AG09309 (cell line): Measurements from ENCODE around the gene DENND2C.
A peak's percentile ranks its signal among the peaks of the same experiment; 100 is the strongest.

ENCODE experiments used
- DNase-seq: peaks from one replicate; pipeline ENCODE4 v3.0.0-alpha.2; 2010; ENCODE audit warnings: low read depth
- H3K4me3 ChIP-seq: 2 replicates; pipeline ENCODE4 v1.5.1; 2011; ENCODE audit warnings: mild to moderate bottlenecking, low read depth, low read length, moderate library complexity; ENCODE audit not compliant: control insufficient read depth
- CTCF ChIP-seq: IDR thresholded peaks from 2 replicates; pipeline ENCODE4 v1.5.1; 2011; ENCODE audit warnings: mild to moderate bottlenecking, low read depth, low read length, inconsistent platforms; ENCODE audit not compliant: insufficient read depth, control insufficient read depth; ENCODE audit errors: missing control alignments

The DENND2C gene

DNA sequence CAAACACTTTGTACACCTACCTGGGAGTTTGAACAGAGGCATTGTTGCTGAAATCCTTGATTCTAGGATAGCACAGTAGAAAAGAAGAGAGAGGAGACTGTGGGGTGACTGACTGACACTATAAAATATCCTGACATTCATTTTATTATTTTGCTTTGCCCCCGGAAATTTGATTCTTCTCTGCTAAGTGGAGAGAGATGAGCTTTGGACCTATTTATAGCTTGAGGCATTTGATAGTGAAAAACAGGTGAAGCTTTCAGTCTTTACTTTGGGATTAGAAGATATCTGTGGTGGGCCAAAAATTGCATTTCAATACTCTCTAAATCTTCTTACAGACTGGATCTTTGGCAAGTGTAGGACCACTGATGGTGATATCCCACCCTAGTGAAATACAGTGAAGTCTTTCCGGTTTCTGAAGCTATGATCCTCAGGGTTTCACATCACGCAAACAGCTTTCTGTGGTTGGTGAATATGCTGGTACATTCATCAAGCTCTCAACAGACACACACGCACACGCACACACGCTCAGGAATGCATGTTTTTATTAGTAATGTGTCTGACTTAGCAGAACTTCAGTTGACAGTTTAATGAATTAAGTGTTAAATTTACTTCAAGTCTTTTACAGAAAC is 25.7 kb upstream of the DENND2C start, which contains the start of gene AMPD1:
Gene AMPD1 (minus strand): TSS at position 117 of the 629 bp plus-strand sequence. CDS start 75 bp downstream, at position 42.
- H3K4me3 ChIP-seq, result no peak within 1 kb of the TSS
- TF ChIP-seq CTCF, result no peak
- DNase-seq, result peak; percentile 29

DNA sequence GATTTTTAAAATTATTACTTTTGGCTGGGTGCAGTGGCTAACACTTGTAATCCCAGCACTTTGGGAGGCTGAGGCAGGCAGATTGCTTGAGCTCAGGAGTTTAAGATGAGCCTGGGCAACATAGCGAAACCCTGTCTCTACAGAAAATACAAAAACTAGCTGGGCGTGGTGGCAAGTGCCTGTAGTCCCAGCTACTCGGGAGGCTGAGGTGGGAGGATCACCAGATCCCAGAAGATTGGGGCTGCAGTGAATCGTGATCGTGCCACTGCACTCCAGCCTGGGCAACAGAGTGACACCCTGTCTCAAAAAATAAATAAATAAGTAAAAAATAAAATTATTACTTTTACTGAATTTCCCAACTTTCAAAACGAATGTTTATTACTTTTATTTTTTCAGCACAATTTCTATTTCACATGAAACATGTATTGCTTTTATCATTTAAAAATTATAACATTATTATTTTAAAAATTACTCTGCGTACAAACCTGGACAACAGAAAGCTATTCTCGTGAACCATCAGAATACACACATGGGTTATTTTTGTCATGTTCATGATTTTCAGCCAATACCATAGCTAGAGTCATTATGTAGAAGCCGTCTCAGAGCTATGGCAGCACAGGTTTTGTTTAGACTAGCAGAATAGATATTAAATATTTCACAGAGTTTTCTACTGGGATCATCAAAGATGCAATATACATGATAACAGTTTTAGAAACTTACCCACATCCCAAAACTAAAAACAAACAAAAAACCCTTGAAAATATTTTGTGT is 24.9 kb upstream of the DENND2C start:
- no peak overlapping the region for H3K4me3 ChIP-seq
- no peak for TF ChIP-seq CTCF
- no peak for DNase-seq

- no peak overlapping the region for H3K4me3 ChIP-seq
- TF ChIP-seq CTCF, result no peak
- DNase-seq, result no peak
Measured at GRCh38 chr1:114692947-114693346, 23.1 kb upstream of the DENND2C start.

GRCh38 chr1:114691061-114691460 is 21.2 kb upstream of the DENND2C start:
- DNase-seq, result no peak
- no peak overlapping the region for H3K4me3 ChIP-seq
- TF ChIP-seq CTCF, result no peak

DNA sequence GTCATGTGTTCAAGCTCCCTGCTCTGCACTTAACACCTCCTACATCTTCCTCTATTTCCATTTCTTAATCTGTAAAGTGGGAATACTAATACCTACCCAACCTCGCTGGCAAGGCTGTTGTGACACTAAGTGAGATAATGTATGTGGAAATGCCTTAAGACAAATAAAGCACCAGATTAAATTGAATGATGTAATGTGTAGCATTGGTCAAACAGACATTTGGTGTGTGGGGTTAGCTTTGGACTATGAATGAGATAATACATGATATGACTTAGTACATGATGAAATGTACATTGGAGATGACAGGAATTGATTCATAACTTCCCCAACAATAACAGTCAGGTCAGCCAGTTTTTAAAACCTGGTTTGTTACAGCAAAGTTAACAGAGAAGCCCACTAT is 20.3 kb upstream of the DENND2C start:
- no peak for TF ChIP-seq CTCF
- no peak for DNase-seq
- no peak overlapping the region for H3K4me3 ChIP-seq

GRCh38 chr1:114688526-114688925 is 18.7 kb upstream of the DENND2C start:
- TF ChIP-seq CTCF, result no peak
- DNase-seq, result no peak
- no peak overlapping the region for H3K4me3 ChIP-seq
